ENCODE measurements around the gene ACTR2. TPM values are rescaled to one million over a fixed set of nuclear protein-coding genes. Genes with fewer than 3 reads are reported as not detected.

ACTR2 gene
- total RNA-seq, 1 experiment from 2014 or later: 160 TPM

DNA sequence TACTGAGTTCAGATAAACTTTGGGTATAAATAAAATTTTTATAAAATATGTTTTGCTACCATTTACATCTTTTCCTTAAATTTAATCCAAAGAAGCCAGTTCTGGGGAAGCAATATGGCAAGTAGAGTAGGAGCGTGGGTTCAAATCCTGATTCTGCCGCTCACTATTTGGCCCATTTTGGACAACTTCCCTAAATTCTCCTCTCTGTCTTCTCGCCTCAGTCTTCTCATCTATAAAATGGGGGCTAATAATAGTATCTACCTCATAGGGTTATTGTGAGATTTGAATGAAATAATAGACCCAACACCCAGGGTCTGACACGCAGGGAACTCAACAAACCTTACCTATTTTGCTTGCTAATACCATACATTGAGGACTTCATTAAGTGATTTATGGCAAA lies 59.7 kb downstream of the ACTR2 start:
- H3K9me3 Mint-ChIP-seq: no peaks in the 10 kb centered on the region
- POLR2A ChIA-PET: interaction anchor here (0.9 kb wide), 1 partner anchor 33 kb away, joined by 3 read pairs; no protein-coding TSS in a partner anchor
- H3K27me3 Mint-ChIP-seq (ENCODE audit: low read depth): peaks cover 61% of the 10 kb centered on the region
- no peak for ATAC-seq
- CTCF ChIA-PET: no interaction called here
- no peak for TF ChIP-seq ETV6 (CRISPR knock-in tag; IDR thresholded peaks at IDR 0.05)
- TF ChIP-seq MLX (CRISPR knock-in tag; IDR thresholded peaks at IDR 0.05): no peak
- TF ChIP-seq ZNF396 (CRISPR knock-in tag; IDR thresholded peaks at IDR 0.05; ENCODE audit: borderline replicate concordance): no peak
- TF ChIP-seq FOXP1 (CRISPR knock-in tag; IDR thresholded peaks at IDR 0.05; ENCODE audit: borderline replicate concordance): no peak
- TF ChIP-seq E2F4 (CRISPR knock-in tag; IDR thresholded peaks at IDR 0.05; ENCODE audit: borderline replicate concordance, low read depth): no peak
- TF ChIP-seq, protein P1, sequence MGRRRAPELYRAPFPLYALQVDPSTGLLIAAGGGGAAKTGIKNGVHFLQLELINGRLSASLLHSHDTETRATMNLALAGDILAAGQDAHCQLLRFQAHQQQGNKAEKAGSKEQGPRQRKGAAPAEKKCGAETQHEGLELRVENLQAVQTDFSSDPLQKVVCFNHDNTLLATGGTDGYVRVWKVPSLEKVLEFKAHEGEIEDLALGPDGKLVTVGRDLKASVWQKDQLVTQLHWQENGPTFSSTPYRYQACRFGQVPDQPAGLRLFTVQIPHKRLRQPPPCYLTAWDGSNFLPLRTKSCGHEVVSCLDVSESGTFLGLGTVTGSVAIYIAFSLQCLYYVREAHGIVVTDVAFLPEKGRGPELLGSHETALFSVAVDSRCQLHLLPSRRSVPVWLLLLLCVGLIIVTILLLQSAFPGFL (CRISPR knock-in tag; IDR thresholded peaks at IDR 0.05; ENCODE audit: borderline replicate concordance): no peak
- no peak overlapping the region for H3K4me3 Mint-ChIP-seq
- no peak for DNase-seq (ENCODE audit: low spot score)
- H3K4me1 Mint-ChIP-seq: peaks cover 2% of the 10 kb centered on the region; the same call in 1 of the 2 replicates
- no peaks in the 10 kb centered on the region for H3K36me3 Mint-ChIP-seq
- H3K27ac Mint-ChIP-seq: no peak overlapping the region

DNA sequence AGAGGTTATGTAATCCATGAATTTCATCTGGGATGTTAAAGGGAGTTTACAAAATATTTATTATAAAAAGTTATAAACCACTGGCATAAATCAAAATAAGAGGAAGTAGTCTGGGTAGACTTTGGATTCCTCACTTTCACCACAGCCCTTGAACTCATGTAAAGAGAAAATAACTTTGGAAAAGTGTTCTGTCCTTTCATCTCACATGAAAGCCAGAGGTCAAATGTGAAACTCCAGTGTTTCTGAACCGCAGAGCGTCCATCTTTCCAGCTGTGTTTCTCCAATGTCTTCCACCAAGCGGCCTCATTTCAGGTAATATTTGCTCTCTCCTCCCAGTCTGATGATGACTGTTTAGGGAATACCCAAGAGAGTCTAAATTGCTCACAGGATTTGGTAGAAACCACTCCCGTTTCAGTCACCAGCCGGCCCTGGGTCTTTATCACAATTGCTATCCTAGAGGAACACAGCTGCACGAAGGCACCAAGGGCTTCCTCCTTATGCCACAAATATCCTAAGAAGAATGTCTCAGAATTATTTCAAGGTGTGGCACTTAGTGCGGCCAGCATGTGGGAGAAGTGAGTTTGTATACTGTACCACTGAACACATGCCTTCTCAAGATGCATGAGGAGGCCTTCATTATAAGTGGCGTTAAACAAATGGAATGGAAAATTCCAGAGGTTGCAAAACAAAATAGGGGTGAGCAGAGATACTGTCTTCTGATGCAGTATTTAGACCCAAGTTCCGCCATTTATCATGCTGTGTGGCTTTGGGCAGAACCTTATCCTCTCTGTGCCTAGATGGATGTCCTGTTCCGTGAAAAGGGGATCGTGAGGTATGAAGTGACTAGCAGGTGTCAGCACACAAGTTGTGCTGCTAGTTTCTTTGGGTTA lies 63.8 kb downstream of the ACTR2 start:
- H3K4me1 Mint-ChIP-seq: peaks cover 21% of the 10 kb centered on the region
- TF ChIP-seq SOX15 (CRISPR knock-in tag; IDR thresholded peaks at IDR 0.05) (no peak), FOXJ3 (CRISPR knock-in tag; IDR thresholded peaks at IDR 0.05; ENCODE audit: borderline replicate concordance) (no peak), ZNF671 (CRISPR knock-in tag; IDR thresholded peaks at IDR 0.05) (no peak), ATF6 (CRISPR knock-in tag; IDR thresholded peaks at IDR 0.05) (no peak), AFF4 (CRISPR knock-in tag; IDR thresholded peaks at IDR 0.05; ENCODE audit: borderline replicate concordance) (no peak)
- DNase-seq (ENCODE audit: low spot score): no peak
- H3K27me3 Mint-ChIP-seq (ENCODE audit: low read depth): peaks cover 25% of the 10 kb centered on the region
- no peaks in the 10 kb centered on the region for H3K9me3 Mint-ChIP-seq
- ChIA-PET POLR2A (no interaction called here), CTCF (interaction anchor here (0.6 to 0.7 kb wide), 2 partner anchors 29 to 264 kb away, joined by 3 read pairs; no protein-coding TSS in a partner anchor)
- H3K36me3 Mint-ChIP-seq: no peaks in the 10 kb centered on the region
- ATAC-seq: no peak
- no peak overlapping the region for H3K27ac Mint-ChIP-seq
- H3K4me3 Mint-ChIP-seq: no peak overlapping the region

GRCh38 chr2:65292106-65292400 lies 64.4 kb downstream of the ACTR2 start:
- TF ChIP-seq ATF1 (CRISPR knock-in tag; IDR thresholded peaks at IDR 0.05) (no peak), IRF2 (CRISPR knock-in tag; IDR thresholded peaks at IDR 0.05; ENCODE audit: borderline replicate concordance, low read depth) (no peak), FOXK1 (CRISPR knock-in tag; IDR thresholded peaks at IDR 0.05) (no peak)
- TF ChIP-seq, protein P2, sequence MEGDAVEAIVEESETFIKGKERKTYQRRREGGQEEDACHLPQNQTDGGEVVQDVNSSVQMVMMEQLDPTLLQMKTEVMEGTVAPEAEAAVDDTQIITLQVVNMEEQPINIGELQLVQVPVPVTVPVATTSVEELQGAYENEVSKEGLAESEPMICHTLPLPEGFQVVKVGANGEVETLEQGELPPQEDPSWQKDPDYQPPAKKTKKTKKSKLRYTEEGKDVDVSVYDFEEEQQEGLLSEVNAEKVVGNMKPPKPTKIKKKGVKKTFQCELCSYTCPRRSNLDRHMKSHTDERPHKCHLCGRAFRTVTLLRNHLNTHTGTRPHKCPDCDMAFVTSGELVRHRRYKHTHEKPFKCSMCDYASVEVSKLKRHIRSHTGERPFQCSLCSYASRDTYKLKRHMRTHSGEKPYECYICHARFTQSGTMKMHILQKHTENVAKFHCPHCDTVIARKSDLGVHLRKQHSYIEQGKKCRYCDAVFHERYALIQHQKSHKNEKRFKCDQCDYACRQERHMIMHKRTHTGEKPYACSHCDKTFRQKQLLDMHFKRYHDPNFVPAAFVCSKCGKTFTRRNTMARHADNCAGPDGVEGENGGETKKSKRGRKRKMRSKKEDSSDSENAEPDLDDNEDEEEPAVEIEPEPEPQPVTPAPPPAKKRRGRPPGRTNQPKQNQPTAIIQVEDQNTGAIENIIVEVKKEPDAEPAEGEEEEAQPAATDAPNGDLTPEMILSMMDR (IDR thresholded peaks at IDR 0.05): no peak
- TF ChIP-seq, protein P1 (CRISPR knock-in tag; IDR thresholded peaks at IDR 0.05; ENCODE audit: borderline replicate concordance): no peak
- TF ChIP-seq, protein P3, sequence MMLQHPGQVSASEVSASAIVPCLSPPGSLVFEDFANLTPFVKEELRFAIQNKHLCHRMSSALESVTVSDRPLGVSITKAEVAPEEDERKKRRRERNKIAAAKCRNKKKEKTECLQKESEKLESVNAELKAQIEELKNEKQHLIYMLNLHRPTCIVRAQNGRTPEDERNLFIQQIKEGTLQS (CRISPR knock-in tag; conservative IDR thresholded peaks at IDR 0.05): no peak
- ChIA-PET CTCF (interaction anchor here (0.7 kb wide), 1 partner anchor 29 kb away, joined by 3 read pairs; no protein-coding TSS in a partner anchor), POLR2A (no interaction called here)
- ATAC-seq (no peak), DNase-seq (ENCODE audit: low spot score) (no peak)
- H3K36me3 Mint-ChIP-seq: no peaks in the 10 kb centered on the region
- H3K4me3 Mint-ChIP-seq: no peak overlapping the region
- H3K27ac Mint-ChIP-seq: no peak overlapping the region
- no peaks in the 10 kb centered on the region for H3K9me3 Mint-ChIP-seq
- H3K27me3 Mint-ChIP-seq (ENCODE audit: low read depth): peaks cover 19% of the 10 kb centered on the region
- peaks cover 21% of the 10 kb centered on the region for H3K4me1 Mint-ChIP-seq

All from WTC11 (cell line).